Measurements from ENCODE around the gene DTYMK. TPM values are rescaled to one million over a fixed set of nuclear protein-coding genes. Genes with fewer than 3 reads are reported as not detected.

Gene DTYMK
- total and polyA plus RNA-seq, 2 of the 4 experiments (the other 2 are of a cell fraction): 31.7 to 50.1 TPM

DNA sequence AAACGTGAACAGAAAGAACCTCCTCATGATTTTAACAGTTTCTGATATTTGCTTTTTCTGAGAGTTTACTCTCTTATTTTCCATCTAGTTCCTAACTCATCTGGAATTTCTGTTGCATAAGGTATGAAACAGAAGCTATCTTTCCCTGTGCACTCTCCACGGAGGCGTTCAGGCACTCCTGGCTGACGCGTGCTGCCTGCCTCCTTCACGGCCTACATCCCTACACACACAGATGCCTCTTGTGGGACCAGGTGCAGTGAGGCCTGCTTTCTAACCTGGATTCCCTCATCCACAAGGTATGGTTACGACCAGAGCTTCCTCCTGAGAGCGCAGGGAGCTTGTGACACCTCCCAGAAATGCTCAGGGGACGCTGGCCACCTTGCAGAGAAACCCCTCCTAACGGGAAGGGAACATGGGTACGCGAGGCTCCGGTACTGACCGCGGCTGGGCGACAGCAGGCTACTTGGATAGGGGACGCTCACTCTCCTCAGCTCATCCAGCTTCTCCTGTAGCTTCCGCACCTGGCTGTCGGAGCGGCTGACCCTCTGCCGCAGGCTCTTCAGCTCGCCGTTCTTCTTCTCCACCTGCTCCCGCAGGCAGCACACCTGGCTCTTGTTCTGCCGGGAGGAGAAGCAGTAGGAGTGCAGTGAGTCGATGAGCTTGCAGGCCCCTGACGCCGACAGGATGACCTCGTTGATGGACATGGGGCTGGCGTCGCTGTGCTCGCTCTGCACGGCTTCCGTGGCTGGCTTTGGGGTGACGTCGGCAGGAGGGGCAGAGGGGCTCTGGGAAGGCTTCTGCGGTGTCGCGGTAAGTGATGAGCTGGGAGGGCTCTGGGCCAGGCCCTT is 53.9 kb downstream of the DTYMK start:
- no peak overlapping the region for H3K56ac ChIP-seq (ENCODE audit: extremely low read depth, insufficient read depth, low read length)
- no peak overlapping the region for H3K9ac ChIP-seq (ENCODE audit: low read depth, low read length)
- ChIA-PET CTCF (no interaction called here), POLR2A (ENCODE audit: unreplicated experiment) (no interaction called here)
- no peak overlapping the region for H2BK15ac ChIP-seq (ENCODE audit: low read depth, low read length)
- H4K8ac ChIP-seq (ENCODE audit: low read depth in 2 of 2, low read length in 2 of 2): no peak overlapping the region
- no peak overlapping the region for H2BK120ac ChIP-seq (ENCODE audit: low read depth, low read length)
- no peak overlapping the region for H4K5ac ChIP-seq (ENCODE audit: low read depth, low read length)
- TF ChIP-seq MAFK (IDR thresholded peaks at IDR 0.05; ENCODE audit: low read depth, low read length): no peak
- TF ChIP-seq CHD1 (IDR thresholded peaks at IDR 0.05; ENCODE audit: low read depth, low read length): no peak
- TF ChIP-seq NFE2L2 (IDR thresholded peaks at IDR 0.05; ENCODE audit: low read depth, low read length): no peak
- no peak for TF ChIP-seq RFX5 (IDR thresholded peaks at IDR 0.05; ENCODE audit: low read depth, low read length)
- TF ChIP-seq, protein P1, sequence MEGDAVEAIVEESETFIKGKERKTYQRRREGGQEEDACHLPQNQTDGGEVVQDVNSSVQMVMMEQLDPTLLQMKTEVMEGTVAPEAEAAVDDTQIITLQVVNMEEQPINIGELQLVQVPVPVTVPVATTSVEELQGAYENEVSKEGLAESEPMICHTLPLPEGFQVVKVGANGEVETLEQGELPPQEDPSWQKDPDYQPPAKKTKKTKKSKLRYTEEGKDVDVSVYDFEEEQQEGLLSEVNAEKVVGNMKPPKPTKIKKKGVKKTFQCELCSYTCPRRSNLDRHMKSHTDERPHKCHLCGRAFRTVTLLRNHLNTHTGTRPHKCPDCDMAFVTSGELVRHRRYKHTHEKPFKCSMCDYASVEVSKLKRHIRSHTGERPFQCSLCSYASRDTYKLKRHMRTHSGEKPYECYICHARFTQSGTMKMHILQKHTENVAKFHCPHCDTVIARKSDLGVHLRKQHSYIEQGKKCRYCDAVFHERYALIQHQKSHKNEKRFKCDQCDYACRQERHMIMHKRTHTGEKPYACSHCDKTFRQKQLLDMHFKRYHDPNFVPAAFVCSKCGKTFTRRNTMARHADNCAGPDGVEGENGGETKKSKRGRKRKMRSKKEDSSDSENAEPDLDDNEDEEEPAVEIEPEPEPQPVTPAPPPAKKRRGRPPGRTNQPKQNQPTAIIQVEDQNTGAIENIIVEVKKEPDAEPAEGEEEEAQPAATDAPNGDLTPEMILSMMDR (conservative IDR thresholded peaks at IDR 0.05; ENCODE audit: low read depth, low read length): no peak
- TF ChIP-seq RAD21 (IDR thresholded peaks at IDR 0.05; ENCODE audit: low read length): no peak
- TF ChIP-seq CEBPB (IDR thresholded peaks at IDR 0.05; ENCODE audit: low read depth, low read length): no peak
- no peak for TF ChIP-seq MXI1 (IDR thresholded peaks at IDR 0.05; ENCODE audit: borderline replicate concordance, low read depth, low read length)
- TF ChIP-seq, protein P2, sequence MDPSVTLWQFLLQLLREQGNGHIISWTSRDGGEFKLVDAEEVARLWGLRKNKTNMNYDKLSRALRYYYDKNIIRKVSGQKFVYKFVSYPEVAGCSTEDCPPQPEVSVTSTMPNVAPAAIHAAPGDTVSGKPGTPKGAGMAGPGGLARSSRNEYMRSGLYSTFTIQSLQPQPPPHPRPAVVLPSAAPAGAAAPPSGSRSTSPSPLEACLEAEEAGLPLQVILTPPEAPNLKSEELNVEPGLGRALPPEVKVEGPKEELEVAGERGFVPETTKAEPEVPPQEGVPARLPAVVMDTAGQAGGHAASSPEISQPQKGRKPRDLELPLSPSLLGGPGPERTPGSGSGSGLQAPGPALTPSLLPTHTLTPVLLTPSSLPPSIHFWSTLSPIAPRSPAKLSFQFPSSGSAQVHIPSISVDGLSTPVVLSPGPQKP (IDR thresholded peaks at IDR 0.05; ENCODE audit: borderline replicate concordance, low read depth, low read length): no peak
- no peak for TF ChIP-seq RCOR1 (IDR thresholded peaks at IDR 0.05; ENCODE audit: insufficient replicate concordance, low read length)
- H2AK9ac ChIP-seq (replicated peaks; ENCODE audit: low read depth, low read length, poor library complexity): no peak overlapping the region
- no peak overlapping the region for H4K91ac ChIP-seq (ENCODE audit: insufficient read depth, low read depth, low read length)
- H2BK20ac ChIP-seq (ENCODE audit: low read depth, low read length): no peak overlapping the region
- peaks cover 24 to 80% of the 10 kb centered on the region in 2 experiments for H3K79me1 ChIP-seq (ENCODE audit: low read depth in 1 of 2, low read length in 2 of 2)
- H3K27me3 ChIP-seq (ENCODE audit: control insufficient read depth, insufficient read depth, low read length): no peaks in the 10 kb centered on the region
- H3K4me1 ChIP-seq (ENCODE audit: control insufficient read depth, insufficient read depth, low read length): peaks cover 4% of the 10 kb centered on the region
- dilution Hi-C loops (cut with HindIII; ENCODE audit: low sequenced_read_pairs, unreplicated experiment) (no loop called here), in situ Hi-C loops (cut with MboI; ENCODE audit: low sequenced_read_pairs) (no loop called here), intact Hi-C loops (cut with micrococcal nuclease) (no loop called here)
- 97% methylated on average over 23 of the region's 39 CpGs; no CpG with 5 or more reads in 1 of the 2 experiments for whole genome bisulfite sequencing, 2 experiments (ENCODE audit: extremely low coverage in 2 of 2, insufficient read length in 1 of 2)
- H4K20me1 ChIP-seq (ENCODE audit: insufficient read depth, low read length): peaks cover 48% of the 10 kb centered on the region
- H2BK5ac ChIP-seq (ENCODE audit: low read depth, low read length, poor library complexity, severe bottlenecking): no peak overlapping the region
- DNase-seq (no peak), ATAC-seq (ENCODE audit: low read depth) (no peak)
- H3K4me3 ChIP-seq (ENCODE audit: insufficient read depth, low read depth, low read length): no peak overlapping the region
- H3K4me2 ChIP-seq (ENCODE audit: low read depth, low read length): no peak overlapping the region
- peaks cover 13% of the 10 kb centered on the region; the same call in 1 of the 2 replicates for H3K9me1 ChIP-seq (ENCODE audit: insufficient read depth, low read length)
- H3K9me3 ChIP-seq (ENCODE audit: control insufficient read depth, insufficient read depth, low read length): no peaks in the 10 kb centered on the region
- no peak overlapping the region for H3K23ac ChIP-seq (ENCODE audit: low read depth, low read length)
- no peak overlapping the region for H3K14ac ChIP-seq (replicated peaks; ENCODE audit: low read depth, low read length)
- peaks cover 21% of the 10 kb centered on the region for H3K36me3 ChIP-seq (ENCODE audit: control insufficient read depth, insufficient read depth, low read length)
- no peak overlapping the region for H2AK5ac ChIP-seq (ENCODE audit: low read depth, low read length)
- no peak overlapping the region for H3K27ac ChIP-seq (ENCODE audit: insufficient read depth, low read length)
- H2AFZ ChIP-seq (replicated peaks; ENCODE audit: low read length, poor library complexity): no peak overlapping the region
- H3K4ac ChIP-seq (ENCODE audit: low read depth, low read length): no peak overlapping the region
- no peak overlapping the region for H3K18ac ChIP-seq (ENCODE audit: low read depth, low read length)
- BruUV-seq (replicated peaks): no TSS peak
